ENCODE results near the gene TMEM18.

Gene TMEM18

DNA sequence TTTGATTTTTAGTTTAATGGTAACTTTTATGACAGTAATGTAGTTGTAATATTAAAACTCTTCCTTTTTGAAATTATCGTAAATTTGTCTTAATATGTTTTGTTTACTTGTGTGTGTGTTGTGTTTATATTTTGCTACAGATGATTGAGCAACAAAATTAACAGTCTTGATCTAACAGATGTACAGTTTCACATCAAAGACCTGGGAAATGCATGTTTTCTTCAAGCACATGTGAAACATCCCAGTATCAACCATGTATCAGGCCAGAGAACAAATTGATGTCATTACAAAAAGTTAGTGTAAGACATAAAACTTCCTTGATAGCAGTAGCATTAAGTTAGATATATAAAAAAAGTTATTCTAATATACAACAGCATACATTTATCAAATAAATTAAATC is 45.5 kb downstream of the TMEM18 start:
- H3K9ac ChIP-seq (ENCODE audit: low read length) = no peak overlapping the region
- peaks cover 4% of the 10 kb centered on the region for H3K9me3 ChIP-seq (ENCODE audit: control insufficient read depth, insufficient read depth, low read depth, low read length)
- no peak overlapping the region for H3K4me3 ChIP-seq (ENCODE audit: low read depth, low read length)
- no peak overlapping the region for H3K27ac ChIP-seq (ENCODE audit: low read depth, low read length)
- no peaks in the 10 kb centered on the region for H3K36me3 ChIP-seq (ENCODE audit: control insufficient read depth, insufficient read depth, low read length)
- peaks cover 8% of the 10 kb centered on the region for H3K27me3 ChIP-seq (ENCODE audit: control insufficient read depth, insufficient read depth, low read length)
- no peaks in the 10 kb centered on the region for H3K4me1 ChIP-seq (ENCODE audit: control insufficient read depth, insufficient read depth, low read length)

DNA sequence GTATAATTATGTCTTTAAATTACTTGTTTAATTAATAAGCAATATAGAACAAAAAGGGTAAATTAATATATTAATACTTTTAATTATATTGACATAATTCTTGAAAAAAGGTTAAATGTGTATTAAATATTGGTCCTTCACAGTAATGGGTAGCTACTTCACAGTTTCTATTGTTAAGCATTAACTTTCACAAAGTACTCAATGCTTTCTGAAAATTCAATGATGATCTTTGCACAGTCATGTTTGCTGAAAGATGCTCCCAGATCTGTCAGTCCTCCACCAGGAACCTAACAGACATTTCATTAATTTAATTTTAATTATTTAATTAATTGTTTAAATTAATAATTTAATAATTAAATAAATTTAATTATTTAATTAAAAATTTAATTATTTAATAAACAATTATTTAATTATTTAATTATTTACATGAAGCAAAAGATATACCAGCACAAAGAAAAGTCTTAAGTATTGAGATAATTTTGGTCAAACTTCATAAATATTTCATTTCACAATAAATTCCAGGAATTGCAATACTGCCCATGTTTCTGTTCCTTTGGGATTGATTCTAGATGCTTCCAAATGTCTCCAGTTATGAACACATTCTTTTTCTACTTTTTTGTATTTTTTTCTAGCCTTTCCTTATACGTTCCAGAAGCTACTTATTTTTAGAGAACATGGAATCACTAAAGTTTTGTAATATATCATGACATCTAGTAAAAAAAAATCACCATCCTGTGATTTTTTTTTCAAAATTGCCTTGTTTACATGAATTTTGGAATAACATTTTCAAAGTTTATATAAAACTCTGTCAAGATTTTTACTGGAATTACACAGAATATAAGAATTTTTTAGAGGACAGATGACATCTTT is 46.5 kb downstream of the TMEM18 start:
- no peaks in the 10 kb centered on the region for H3K4me1 ChIP-seq (ENCODE audit: control insufficient read depth, insufficient read depth, low read length)
- no peak overlapping the region for H3K27ac ChIP-seq (ENCODE audit: low read depth, low read length)
- H3K27me3 ChIP-seq (ENCODE audit: control insufficient read depth, insufficient read depth, low read length) = no peaks in the 10 kb centered on the region; the same call in 1 of the 2 replicates
- H3K9me3 ChIP-seq (ENCODE audit: control insufficient read depth, insufficient read depth, low read depth, low read length) = no peaks in the 10 kb centered on the region; the same call in 1 of the 2 replicates
- no peaks in the 10 kb centered on the region for H3K36me3 ChIP-seq (ENCODE audit: control insufficient read depth, insufficient read depth, low read length)
- no peak overlapping the region for H3K4me3 ChIP-seq (ENCODE audit: low read depth, low read length)
- H3K9ac ChIP-seq (ENCODE audit: low read length) = no peak overlapping the region

DNA sequence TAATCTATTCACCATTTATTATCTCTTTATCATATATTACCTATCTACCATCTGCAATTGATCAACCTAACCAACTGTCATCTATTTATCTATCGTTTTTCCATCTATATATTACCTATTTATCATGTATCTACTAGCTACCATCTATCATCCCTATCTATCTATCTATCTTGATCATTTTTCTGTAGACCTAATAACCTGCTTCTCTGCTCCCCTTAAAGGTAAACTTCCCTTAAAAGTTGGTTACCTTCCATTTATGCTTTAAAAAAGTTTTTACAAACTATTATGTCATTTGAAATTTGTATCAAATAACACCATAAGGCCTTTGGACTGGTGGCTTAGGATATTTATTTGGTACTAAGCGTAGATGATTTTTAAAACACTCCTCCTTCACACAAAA is 47.2 kb downstream of the TMEM18 start:
- Histone ChIP-seq H3K27ac (ENCODE audit: low read depth, low read length) (no peak overlapping the region), H3K9ac (ENCODE audit: low read length) (no peak overlapping the region), H3K36me3 (ENCODE audit: control insufficient read depth, insufficient read depth, low read length) (no peaks in the 10 kb centered on the region), H3K9me3 (ENCODE audit: control insufficient read depth, insufficient read depth, low read depth, low read length) (no peaks in the 10 kb centered on the region; the same call in 1 of the 2 replicates), H3K4me1 (ENCODE audit: control insufficient read depth, insufficient read depth, low read length) (no peaks in the 10 kb centered on the region), H3K4me3 (ENCODE audit: low read depth, low read length) (no peak overlapping the region), H3K27me3 (ENCODE audit: control insufficient read depth, insufficient read depth, low read length) (no peaks in the 10 kb centered on the region; the same call in 1 of the 2 replicates)

DNA sequence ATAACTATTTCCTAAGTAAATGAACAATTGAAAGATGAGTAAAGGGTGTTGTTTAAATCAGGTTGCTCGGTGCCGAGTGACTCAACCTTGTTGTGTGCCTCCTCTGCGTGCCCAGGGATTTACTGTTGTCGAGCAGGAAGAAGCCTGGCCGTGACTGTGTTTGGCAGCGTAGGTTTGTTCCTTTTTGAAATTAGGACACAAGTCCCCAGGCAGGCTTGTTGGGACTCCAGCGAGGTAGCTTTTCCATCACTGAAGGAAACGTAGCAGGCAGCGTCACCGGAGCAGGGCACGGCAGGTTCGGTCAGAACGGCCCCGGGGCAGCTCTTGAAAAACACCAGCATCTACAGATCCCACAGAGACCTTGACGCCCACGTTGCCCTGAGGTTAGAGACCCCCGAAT is 48.6 kb downstream of the TMEM18 start:
- H3K4me1 ChIP-seq (ENCODE audit: control insufficient read depth, insufficient read depth, low read length) = no peaks in the 10 kb centered on the region
- H3K9me3 ChIP-seq (ENCODE audit: control insufficient read depth, insufficient read depth, low read depth, low read length) = no peaks in the 10 kb centered on the region; the same call in 1 of the 2 replicates
- no peaks in the 10 kb centered on the region for H3K27me3 ChIP-seq (ENCODE audit: control insufficient read depth, insufficient read depth, low read length)
- H3K27ac ChIP-seq (ENCODE audit: low read depth, low read length) = no peak overlapping the region
- no peak overlapping the region for H3K9ac ChIP-seq (ENCODE audit: low read length)
- H3K4me3 ChIP-seq (ENCODE audit: low read depth, low read length) = no peak overlapping the region
- no peaks in the 10 kb centered on the region for H3K36me3 ChIP-seq (ENCODE audit: control insufficient read depth, insufficient read depth, low read length)

DNA sequence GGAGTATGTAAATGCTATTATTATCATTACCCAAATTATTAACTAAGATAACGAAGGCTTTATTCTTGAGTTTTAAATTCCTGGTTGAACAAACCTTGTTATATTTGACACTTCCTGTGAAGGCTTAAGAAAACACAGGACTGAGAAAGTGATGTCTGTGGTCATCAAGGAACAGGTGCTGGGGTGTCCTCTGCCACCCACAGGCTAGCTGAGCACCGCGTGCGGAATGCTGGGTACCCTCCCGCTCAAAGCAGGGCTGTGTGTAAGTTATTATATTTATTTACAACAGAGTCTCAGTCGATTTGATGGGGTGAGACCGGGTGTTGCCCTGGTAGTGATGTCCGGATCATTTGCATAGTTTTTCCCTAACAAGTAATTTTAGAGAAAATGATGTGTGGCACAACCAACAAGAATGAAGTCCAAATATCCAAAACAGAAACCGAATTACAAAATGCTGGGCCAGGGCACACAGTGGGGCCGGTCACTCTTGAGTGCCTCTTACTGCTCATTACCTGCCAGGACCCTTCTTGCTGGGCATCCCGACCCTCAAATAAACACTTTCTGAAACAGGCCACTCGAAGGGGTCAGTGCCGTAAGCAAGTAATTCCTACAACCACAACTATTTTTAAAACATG is 49.2 kb downstream of the TMEM18 start:
- no peaks in the 10 kb centered on the region for H3K36me3 ChIP-seq (ENCODE audit: control insufficient read depth, insufficient read depth, low read length)
- H3K27ac ChIP-seq (ENCODE audit: low read depth, low read length) = no peak overlapping the region
- no peak overlapping the region for H3K4me3 ChIP-seq (ENCODE audit: low read depth, low read length)
- H3K9me3 ChIP-seq (ENCODE audit: control insufficient read depth, insufficient read depth, low read depth, low read length) = no peaks in the 10 kb centered on the region; the same call in 1 of the 2 replicates
- H3K27me3 ChIP-seq (ENCODE audit: control insufficient read depth, insufficient read depth, low read length) = no peaks in the 10 kb centered on the region
- H3K4me1 ChIP-seq (ENCODE audit: control insufficient read depth, insufficient read depth, low read length) = no peaks in the 10 kb centered on the region
- H3K9ac ChIP-seq (ENCODE audit: low read length) = no peak overlapping the region

DNA sequence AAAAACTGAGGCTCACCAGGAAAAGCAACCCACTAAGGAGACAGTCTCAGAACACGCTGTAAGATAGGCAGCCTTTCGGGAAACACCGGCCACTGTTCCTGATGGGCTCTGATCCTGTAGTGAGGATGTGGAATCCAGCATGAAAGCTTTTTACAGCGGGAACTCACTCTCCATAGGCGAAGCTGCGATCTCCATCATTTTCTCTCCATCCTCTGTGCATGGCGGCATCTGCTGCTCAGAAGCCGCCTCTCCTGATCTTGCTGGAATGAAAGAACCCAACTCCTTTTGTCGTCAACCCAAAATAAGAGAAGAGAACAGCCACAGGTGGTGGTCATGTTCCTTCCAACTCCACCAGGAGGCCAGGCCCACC is 49.9 kb downstream of the TMEM18 start:
- no peak overlapping the region for H3K27ac ChIP-seq (ENCODE audit: low read depth, low read length)
- H3K36me3 ChIP-seq (ENCODE audit: control insufficient read depth, insufficient read depth, low read length) = no peaks in the 10 kb centered on the region
- H3K4me1 ChIP-seq (ENCODE audit: control insufficient read depth, insufficient read depth, low read length) = no peaks in the 10 kb centered on the region
- no peaks in the 10 kb centered on the region for H3K27me3 ChIP-seq (ENCODE audit: control insufficient read depth, insufficient read depth, low read length)
- H3K9ac ChIP-seq (ENCODE audit: low read length) = no peak overlapping the region
- H3K4me3 ChIP-seq (ENCODE audit: low read depth, low read length) = no peak overlapping the region
- no peaks in the 10 kb centered on the region; the same call in 1 of the 2 replicates for H3K9me3 ChIP-seq (ENCODE audit: control insufficient read depth, insufficient read depth, low read depth, low read length)

DNA sequence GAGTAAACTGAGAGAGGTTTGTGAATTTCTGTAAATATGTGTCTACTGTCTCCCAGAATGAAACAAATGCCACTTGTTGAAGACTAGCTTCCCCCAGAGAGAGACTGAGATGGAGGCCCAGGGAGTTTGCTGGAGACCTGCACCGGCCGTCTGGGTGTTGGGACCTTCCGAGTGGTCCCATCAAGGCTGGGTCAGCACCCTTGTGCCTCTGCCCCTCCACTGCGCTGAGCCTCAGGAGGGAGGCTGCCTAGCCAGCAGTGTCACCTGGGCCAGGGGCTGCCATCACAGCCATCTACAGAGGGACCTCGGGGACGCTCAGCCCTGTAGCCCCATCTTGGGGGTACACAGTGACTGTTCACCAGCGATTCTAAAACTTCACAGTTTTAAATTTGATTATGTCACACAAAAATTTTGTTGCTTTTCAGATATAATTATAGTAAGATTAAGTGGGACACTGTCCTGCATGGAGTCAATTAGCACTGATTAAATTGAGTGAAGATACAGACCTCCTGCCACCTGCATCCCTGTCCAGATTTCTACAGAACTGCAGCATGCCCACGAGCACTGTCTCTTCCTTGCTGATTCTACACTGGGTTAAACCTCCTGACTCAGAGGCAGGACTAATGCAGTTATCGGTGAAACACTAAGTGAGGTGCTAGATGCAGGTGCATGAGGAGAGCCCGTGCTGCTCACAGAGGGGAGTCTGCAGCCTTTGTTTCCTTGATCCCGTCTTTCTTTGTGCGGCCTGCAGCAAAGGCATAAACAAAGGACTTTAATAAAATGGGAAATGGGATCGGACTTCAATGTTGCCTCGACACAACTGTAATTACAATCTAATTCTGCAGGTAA is 50.5 kb downstream of the TMEM18 start:
- H3K9ac ChIP-seq (ENCODE audit: low read length) = no peak overlapping the region
- H3K4me3 ChIP-seq (ENCODE audit: low read depth, low read length) = no peak overlapping the region
- H3K36me3 ChIP-seq (ENCODE audit: control insufficient read depth, insufficient read depth, low read length) = no peaks in the 10 kb centered on the region
- no peak overlapping the region for H3K27ac ChIP-seq (ENCODE audit: low read depth, low read length)
- H3K27me3 ChIP-seq (ENCODE audit: control insufficient read depth, insufficient read depth, low read length) = no peaks in the 10 kb centered on the region
- no peaks in the 10 kb centered on the region; the same call in 1 of the 2 replicates for H3K9me3 ChIP-seq (ENCODE audit: control insufficient read depth, insufficient read depth, low read depth, low read length)
- H3K4me1 ChIP-seq (ENCODE audit: control insufficient read depth, insufficient read depth, low read length) = no peaks in the 10 kb centered on the region

DNA sequence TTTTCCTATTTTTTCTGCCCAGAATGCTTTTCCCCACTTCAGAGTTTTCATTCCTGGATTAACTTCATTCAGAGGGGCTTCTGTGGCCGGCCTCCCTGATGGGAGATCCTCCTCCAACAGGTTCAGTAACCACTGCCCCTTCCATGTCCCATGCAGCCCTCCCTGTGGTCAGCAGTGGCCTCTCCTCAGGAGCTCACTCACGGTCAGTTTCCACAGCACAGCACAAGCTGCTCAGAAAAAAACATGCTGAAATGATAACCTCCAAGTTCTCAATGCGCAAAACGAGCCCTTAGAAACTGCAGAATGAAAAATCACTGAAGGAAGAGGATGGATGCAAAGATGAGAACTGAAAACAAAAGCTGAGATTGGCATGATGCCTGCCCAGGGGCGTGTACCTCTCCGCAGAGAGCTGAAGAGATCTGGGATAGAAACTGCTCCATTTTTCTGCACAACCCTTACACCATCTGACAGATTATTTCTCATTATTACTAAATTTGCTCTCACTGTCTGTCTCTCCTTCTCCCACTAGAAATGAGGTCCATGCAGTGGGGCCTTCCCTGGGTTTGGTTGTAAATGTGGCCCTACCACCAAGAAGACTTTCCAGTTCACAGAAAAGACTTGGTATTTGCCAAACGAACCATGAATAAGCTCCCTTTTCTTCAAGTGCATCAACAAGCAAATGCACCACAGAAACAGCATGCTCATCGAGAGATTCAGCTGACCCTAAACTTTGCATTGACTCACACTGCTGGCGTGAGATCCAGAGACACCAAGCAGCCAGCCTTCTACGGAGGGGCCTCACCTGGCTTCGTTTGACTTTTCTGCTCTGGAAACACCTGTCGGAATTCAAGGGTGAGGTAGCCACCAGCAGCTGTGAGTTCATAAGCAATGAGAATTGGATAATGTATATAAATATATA is 51.5 kb downstream of the TMEM18 start:
- H3K4me1 ChIP-seq (ENCODE audit: control insufficient read depth, insufficient read depth, low read length) = no peaks in the 10 kb centered on the region
- no peak overlapping the region for H3K27ac ChIP-seq (ENCODE audit: low read depth, low read length)
- H3K36me3 ChIP-seq (ENCODE audit: control insufficient read depth, insufficient read depth, low read length) = no peaks in the 10 kb centered on the region
- no peak overlapping the region for H3K9ac ChIP-seq (ENCODE audit: low read length)
- no peaks in the 10 kb centered on the region for H3K9me3 ChIP-seq (ENCODE audit: control insufficient read depth, insufficient read depth, low read depth, low read length)
- H3K27me3 ChIP-seq (ENCODE audit: control insufficient read depth, insufficient read depth, low read length) = no peaks in the 10 kb centered on the region
- no peak overlapping the region for H3K4me3 ChIP-seq (ENCODE audit: low read depth, low read length)

DNA sequence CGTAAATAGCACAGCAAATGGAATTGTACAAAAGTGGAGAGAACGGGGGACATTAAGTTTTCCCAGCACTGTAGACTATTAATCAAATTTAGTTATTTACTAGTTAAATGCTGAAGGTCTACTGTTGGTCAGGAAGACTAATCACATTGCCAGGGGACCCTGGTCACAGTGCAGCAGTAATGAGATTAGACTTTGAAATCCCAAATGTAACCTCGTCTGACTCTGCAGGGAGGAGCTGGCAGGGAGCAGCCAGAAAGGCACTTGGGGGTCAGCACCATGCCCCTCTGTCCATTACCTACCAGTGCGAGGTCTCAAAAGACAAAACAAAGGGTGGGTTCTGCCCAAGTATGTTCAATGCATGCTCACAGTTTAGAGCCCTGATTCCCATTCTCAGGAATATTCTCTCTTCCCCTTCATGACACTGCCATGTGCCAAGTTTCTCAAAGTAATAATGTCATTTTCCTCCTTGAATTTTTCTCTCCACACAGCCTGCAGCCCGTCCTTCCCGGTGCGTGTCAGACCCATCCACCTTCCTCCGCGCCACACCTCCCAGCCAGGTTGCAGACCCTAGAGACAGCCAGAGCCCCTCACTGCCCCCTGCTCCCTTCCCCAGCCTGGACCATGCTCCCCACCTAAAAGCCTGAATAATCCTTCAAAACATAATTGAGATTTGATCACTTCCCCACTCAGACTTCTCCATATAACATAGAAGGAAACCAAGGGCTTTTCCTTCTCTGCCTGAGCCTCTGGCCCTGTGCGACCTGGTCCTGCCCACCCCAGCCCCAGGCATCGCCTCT is 52.5 kb downstream of the TMEM18 start:
- Histone ChIP-seq H3K4me1 (ENCODE audit: control insufficient read depth, insufficient read depth, low read length) (no peaks in the 10 kb centered on the region), H3K9me3 (ENCODE audit: control insufficient read depth, insufficient read depth, low read depth, low read length) (no peaks in the 10 kb centered on the region), H3K4me3 (ENCODE audit: low read depth, low read length) (no peak overlapping the region), H3K9ac (ENCODE audit: low read length) (no peak overlapping the region), H3K36me3 (ENCODE audit: control insufficient read depth, insufficient read depth, low read length) (no peaks in the 10 kb centered on the region), H3K27me3 (ENCODE audit: control insufficient read depth, insufficient read depth, low read length) (no peaks in the 10 kb centered on the region), H3K27ac (ENCODE audit: low read depth, low read length) (no peak overlapping the region)

DNA sequence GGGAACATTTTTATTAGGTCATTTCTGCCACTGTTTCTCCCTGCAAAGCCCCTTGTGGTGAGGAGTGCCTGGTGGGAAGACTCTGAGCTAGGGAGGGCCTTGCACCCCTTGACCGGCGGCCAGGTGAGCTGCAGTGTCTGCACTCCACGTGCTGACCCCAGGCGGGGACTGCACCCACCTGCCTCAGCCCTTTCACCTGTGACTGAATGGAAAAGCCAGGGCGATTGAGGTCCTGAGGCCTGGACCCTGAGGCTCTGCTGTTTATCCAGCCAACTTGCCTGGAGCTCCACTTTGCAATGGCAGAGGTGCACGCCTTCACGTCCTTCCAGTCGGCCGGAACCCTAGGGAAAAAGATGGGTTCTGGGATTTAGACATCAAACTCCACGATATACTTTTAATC is 53.1 kb downstream of the TMEM18 start:
- H3K4me1 ChIP-seq (ENCODE audit: control insufficient read depth, insufficient read depth, low read length) = no peaks in the 10 kb centered on the region
- no peaks in the 10 kb centered on the region for H3K36me3 ChIP-seq (ENCODE audit: control insufficient read depth, insufficient read depth, low read length)
- H3K9me3 ChIP-seq (ENCODE audit: control insufficient read depth, insufficient read depth, low read depth, low read length) = no peaks in the 10 kb centered on the region
- no peak overlapping the region for H3K9ac ChIP-seq (ENCODE audit: low read length)
- H3K27ac ChIP-seq (ENCODE audit: low read depth, low read length) = no peak overlapping the region
- no peaks in the 10 kb centered on the region for H3K27me3 ChIP-seq (ENCODE audit: control insufficient read depth, insufficient read depth, low read length)
- H3K4me3 ChIP-seq (ENCODE audit: low read depth, low read length) = no peak overlapping the region
